B cell (primary cell): ENCODE measurements around the gene LRP4.

Experiments used
- CTCF ChIP-seq: fragments of 200-600 bp; IDR thresholded peaks from one replicate; pipeline ENCODE4 v1.8.0; 2022; ENCODE audit warnings: antibody characterized with exemption, mild to moderate bottlenecking
- EZH2 ChIP-seq: IDR thresholded peaks from 2 replicates; pipeline ENCODE4 v1.6.1; 2012; ENCODE audit warnings: borderline replicate concordance, low read depth, mild to moderate bottlenecking, moderate library complexity, low read length; ENCODE audit not compliant: insufficient read depth, poor library complexity, severe bottlenecking

GRCh38 chr11:46840116-46840515 is 78.2 kb downstream of the LRP4 start:
- TF ChIP-seq CTCF (no peak), EZH2 (no peak)
